CD1c-positive myeloid dendritic cell (primary cell): ENCODE measurements around the gene BAIAP2.
"Not testable (repeated sequence)": the region's sequence is repeated elsewhere in the genome, so short reads cannot be mapped to it uniquely, and the experiment has no call there.

Source experiments
- DNase-seq: peaks from one replicate; pipeline ENCODE4 v3.0.0-alpha.2; 2016; ENCODE audit errors: extremely low spot score

BAIAP2 gene

DNA sequence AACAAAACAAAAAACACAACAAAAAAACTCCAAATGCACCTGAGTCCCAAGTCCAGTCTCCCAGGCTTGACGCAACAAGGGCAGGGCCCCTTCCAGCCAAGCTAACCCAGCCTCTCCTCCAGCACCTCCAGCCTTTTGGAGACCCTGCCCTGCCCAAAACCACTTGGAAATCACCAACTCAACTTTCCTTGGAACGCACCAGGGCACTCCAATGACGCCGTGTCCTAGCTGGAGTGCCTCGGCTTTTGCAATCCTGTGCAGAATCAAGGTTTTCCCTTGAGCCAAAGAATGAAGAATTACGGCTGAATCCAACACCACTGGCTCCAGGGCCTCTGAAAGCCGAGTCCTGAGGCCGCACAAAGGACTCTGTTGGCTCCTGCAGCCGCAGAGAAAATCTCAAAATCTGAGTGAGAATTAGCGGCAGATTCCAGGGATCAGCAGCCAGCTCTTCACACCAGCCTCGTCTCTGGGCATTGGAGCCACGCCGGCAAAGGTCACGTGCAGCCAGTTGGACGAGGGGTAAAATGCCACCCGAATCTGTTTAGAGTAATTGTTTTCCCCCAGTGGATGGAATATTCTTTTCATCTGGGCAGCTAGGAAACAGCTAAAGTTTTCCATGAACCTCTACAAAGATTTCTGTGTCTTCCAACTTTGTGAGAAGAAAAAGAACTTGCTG lies 9.7 kb upstream of the BAIAP2 start:
- DNase-seq: no peak

DNA sequence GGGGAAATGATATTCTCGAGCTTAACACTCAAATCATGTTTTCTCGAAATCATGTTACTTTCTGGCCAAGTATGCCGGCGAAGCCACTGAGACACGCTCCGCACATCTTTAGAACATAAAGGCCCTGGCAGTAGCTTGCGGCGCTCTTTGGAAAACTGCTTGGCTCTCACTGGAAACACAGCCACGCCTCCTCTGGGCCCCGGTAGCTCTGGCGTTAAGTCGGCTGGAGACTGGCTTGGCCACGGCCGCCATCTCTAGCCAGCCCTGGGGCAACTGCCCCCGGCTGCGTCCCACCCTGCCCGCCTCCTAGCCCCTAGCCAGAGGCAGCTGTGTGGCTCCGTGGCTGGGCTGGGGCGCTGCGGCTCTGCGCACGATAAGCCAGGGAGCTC lies 9.2 kb upstream of the BAIAP2 start:
- no peak for DNase-seq

DNA sequence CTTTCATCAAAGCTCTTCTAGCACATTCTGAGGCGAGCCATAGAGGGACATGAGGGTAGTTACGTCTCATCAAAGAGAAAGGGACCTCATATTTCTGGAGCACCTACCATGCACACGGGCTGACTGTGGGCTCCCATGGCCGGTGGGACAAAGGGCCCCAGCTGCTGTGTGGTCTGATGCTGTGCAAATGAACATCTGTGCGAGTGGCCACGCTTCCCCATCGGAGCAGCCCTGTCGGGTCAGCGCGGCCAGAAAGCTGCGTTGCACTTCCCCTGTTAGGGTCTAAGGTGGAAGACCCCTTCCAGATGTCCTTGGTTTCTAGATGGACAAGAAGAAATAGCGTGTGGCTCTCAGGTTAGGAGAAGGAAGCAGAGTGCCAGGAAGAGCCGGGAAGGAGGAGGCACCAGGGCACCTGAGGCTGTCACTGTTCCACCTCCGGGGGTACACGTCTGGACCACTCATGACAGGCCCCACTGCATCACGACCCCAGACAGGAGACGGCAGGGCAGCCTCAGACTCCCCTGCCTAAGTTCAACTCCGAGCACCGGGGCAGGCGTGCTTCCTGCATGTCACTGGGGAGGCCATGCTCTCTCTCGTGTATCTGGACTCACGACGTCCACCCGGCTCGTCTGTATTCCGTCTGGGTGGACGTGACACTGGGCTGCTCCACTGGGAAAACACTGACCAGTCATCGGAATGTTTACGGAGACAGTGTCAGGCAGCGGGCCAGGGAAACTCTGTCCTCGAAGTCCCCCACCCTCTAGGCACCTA lies 8.5 kb upstream of the BAIAP2 start:
- DNase-seq: no peak

DNA sequence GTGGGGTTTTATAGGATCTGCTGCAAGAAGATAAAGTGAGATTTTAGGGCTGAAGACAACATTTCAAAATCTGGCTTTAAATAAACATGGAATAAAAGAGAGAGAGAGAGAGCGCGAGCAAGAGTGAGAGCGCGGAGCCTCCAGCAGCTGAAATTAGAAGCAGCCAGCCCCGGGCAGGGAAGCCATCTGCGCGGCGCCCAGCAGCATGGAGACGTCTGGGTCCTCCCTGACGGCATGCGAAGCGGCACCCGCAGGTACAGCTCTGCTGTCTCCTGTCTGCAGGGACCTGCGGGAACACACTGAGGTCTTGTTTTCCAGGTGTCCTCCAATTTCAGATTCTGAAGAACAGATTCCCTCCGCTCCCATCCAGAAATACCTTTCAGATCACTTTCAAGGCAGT lies 7.9 kb upstream of the BAIAP2 start:
- no peak for DNase-seq

DNA sequence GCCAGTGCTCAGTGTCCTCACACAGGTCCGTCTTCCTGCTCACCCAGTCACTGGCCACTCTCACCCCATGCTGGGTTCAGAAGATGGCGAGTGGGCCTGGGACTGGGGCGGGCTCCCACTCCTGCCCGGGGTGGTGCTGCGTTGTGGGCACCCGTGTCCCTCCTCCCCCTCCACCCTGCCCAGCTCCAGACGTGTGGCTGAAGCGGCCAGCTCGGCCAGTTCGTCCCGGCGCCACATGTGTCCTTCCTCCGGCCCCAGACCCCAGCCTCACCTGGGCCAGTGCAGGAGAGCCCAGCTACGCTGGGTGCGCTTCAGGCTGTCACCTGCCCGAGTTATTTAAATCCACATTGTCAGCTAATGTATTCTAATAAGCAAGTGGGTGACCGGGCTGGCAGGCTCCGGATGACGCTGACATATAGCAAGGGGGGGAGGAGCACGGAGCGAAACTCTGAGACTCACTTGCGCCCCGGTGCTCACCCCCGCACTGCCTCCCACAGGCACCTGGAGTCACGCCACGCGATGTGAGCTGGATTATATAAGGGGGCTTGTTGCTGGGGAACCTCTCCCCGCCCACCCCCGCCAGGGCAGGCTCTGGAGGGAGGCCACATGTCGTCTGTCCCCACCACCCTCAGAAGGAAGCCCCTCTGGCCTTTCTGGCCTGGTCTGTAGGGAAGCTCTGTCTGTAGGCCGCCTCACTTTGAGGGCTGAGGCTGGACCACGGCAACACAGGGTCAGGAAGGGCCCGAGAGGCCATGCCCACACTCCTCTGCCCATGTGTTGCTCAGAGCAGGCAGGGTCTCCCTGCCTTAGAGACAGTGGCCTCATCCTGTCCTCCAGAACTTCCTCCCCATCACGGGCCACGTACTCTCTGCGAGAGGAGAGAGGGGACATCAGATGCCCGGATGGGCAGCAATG lies 7.1 kb upstream of the BAIAP2 start:
- DNase-seq: peak; percentile 55

DNA sequence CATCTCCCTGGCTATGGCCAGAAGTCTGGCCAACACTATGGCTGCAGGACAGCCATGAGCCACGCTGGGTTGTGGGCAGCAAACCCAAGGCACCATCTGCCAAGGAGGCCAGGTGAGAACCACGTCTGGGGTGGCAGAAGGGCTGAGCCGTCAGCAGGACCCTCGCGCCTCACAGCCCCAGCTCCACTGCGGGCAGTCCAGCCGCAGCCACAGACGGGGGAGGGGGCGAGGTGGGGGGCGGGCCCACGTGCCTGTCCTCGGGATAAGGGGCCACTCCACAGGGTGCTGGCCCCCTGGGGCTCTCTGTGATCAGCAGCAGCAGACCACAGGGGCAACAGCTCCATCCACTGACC lies 6.5 kb upstream of the BAIAP2 start:
- no peak for DNase-seq

DNA sequence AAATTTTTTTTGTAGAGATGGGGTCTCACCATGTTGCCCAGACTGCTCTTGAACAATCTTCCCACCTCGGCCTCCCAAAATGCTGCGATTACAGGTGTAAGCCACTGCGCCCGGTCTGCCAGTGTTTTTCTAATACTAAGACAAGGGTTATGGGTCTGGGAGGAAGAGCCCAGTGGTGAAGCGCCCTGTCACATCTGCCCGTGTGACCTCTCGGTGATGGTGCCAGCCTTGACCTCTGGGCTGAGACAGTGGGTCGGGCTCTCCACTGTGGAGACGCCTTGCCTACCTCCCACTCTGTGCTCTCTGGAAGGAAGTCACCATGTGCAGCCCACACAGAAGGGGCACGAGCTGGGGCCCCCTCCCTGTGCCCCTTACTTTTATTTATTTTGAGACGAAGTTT lies 5.1 kb upstream of the BAIAP2 start:
- peak; percentile 23 for DNase-seq

DNA sequence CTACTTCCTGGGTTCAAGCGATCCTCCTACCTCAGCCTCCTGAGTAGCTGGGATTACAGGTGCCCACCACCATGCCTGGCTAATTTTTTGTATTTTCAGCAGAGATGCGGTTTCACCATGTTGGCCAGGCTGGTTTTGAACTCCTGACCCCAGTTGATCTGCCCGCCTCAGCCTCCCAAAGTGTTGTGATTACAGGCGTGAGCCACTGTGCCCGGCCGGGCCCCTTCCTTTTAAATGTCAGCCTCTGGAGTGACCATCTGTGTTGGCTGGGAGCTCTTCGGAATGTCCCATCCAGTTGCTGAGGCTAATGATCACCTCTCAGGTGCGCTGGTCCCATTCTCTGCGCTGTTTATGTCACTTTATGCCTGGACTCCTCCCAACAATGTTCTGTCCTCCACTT lies 4.6 kb upstream of the BAIAP2 start:
- not testable (repeated sequence) for DNase-seq

DNA sequence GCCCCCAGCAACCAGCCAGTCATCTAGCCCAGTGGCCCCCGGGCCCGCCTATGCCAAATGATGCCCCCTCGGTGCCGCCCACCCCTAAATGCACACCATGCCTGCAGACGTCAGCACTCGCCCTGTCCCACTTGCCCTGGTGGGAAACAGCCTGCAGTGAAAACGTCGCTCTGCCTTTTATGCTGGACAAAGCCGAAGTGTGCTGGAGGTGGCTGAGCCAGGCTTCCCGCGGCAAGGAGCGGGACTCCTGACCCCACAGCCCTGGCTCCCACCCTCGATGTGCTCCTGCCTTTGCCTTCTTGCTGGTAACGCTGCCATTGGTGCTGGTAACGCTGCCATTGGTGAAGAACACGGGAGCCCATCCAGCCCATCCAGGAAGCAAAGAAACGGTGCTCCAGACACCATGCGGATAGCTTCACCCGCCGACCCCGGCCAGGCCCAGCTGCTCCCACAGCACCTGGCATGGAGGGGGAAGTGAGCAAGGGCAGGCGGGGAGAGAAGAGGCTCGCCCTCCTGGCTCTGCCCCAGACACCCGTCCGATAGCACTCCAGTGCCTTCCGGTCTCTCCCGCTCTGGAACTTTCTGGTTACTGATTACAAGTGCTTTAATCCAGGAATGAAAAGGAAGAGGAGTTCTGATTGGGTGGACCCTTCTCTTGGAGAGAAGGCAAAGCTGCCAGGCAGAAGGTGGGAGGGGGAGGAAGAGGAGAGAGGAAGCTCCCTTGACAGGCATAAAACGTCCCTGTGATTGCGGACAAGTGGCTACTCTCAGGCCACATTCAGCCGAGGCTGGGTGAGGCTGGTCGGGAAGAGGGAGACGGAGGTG lies 4.0 kb upstream of the BAIAP2 start:
- DNase-seq: peak; percentile 20

DNA sequence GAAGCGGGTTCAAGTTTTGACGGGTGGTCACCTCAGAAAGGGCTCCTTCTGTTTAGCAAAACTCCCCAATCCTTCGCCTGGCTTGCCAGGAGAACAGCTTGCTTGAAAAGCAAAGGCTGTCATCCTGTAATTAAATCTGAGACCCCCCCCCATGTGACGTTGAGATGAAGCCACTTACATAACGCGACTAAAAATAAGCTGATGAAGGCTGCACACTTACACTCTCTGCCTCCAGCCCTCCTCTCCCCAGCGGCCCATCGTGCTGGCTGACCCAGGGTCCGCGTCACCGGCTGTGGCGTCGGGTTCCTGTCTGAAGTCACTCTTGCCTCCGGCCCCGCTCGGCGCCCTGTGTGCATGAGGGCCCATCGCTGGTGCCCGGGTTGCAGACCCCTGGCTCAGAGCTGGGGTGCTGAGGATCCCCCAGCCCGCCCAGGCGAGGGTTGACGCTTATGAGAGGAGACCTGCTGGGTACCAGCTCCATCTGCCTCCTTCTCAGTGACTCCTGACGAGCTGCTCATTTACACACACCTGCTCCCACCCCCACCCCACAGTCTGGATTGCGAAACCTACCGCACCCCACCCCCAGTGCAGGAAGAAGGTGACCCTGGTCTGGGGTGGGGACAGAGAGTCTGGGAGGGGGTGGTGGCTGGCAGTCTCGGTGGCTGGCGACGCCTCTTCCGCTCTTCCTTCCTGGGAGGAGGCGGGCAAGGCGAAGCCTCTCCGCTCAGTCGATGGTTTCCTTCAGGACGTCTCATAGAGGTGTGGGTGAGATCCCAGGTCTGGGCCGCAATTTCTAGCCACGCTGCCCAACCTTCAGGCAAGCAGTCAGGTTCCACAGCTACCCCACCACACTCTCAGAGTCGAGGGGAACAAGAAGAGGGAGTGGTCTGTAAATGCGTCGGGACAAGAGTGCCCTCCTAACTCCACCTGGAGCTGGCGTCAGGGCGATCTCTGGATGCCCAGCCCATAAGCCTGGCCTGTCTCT lies 3.1 kb upstream of the BAIAP2 start:
- DNase-seq: no peak

DNA sequence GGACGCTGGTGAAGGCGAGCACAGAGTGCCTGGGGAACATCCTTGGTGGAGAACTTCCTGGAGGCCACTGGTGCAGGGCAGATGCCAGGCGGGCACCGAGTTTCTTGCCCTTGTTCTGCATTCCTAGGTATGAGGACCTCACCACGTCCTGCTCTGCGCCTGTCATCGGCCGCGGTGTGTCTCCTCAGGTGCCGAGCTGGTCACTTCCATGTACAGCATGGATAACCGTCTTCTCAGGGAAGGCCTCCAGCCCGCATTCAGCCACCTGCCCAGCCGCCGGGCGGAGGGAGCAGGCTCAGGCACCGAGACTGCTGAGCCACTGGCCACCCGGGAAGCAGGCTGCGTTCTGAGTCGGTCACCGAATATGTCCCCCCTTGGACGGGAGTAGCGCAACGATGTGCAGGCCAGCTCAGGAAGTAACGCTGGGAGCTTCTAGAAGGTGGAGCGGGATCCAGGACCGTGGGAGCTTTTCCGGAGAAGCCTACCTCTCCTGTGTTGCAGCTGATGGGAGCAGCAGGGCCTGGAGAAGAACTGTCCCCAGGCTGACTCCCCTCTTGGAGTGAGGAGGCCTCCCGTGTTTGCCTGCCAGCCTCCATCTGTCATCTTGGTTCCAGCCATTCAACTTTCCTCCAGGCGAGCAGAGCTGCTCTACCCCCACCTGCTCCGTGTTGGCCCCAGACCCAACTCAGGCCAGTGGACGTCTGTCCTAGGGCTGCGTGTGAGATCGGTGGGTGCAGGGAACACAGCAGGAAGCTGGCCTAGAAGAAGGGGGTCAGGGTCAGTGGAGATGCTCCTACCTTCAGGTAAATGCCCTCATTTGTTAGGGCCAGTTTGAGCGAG lies 2.1 kb upstream of the BAIAP2 start:
- no peak for DNase-seq

DNA sequence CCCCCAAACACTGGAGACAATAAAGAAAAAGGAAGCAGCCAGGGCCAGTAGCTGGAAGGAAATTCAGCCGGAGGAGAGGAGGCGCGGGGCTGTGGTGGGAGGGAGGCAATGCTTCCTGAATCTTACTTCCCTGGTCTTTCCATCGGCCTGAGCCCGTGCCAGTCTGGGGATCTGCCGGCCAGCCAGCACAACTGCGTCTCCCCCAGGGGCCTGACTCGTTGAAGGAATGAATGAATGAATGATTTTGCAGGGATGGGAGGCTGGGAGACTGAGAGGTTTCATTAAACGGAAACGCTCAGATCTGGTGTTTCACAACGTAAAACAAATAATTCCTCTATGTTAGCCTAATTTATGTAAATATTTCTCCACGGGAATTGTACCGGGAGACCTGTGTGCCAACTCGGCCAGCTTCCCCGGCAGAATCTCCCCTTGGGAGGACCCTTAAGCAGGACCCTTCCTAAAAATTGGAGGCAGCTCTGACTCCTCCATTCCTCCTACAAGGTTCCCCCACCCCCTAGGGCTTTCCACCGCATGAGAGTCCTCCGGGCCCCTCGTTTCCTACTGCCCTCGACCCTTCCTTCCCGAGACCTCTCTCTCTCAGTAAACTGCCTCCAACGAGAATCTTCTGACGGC lies 1.3 kb upstream of the BAIAP2 start:
- peak; percentile 82 for DNase-seq

DNA sequence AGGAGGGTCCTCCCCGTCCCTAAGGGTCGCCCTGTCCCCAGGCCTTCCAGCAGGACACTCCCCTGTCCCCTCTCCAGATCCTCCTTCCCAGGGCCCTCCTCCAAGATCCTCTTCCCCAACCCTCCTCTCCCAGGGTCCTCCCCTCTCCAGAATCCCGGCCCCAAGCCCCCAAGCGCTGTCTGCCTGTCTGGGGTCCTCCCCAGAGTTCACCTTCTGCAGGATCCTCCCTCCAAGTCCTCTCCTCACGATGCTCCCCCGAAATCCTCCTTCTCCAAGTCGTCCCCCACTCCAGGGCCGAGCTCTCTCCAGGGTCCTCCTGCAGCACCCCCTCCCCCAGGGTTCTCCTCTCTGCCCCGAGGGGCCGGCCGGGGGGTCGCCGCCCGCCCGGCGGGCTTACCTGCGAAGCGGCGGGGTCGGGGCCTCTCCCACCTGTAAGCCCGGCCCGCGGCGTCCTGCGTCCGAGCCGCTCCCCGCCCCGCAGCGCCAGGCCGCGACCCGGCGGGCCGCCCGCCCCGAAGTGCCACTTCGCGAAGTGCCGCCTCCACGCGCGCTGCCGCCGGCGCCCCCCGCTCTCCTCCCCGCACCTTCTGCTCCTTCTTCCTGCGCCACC lies 678 bp upstream of the BAIAP2 start:
- DNase-seq: peak; percentile 13

DNA sequence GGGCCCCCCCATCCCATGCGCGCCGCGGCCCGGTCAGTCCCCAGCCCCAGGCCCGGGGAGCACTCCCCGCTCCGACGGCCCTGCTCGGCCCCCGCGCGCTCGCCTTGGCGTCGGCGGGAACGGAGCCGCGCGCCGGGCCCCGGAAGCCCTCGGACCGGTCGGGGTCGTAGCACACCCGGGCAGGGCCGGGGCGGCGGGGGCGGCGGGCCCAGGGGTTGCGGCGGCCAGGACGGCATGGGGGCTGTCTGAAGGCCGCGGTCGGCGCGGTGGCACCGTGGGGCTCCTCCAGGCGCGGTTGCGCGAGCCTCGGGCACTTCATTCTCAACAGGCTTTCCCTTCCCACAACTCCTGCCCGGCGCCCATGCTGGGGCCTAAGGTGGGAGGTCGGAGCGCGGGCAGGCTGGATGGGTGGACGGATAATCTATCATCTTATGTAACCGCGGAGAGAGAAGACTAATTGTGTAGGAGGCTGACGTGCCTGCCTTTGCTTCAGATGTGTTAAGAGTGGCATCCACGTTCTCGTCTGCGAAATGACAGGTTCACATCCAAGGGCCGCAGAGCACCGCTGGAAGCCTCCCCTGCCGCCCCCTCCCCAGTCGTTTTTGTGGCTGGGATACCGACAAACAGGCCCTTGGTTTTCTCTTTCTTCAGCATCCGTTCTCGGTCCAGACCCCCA lies 708 bp downstream of the BAIAP2 start:
- DNase-seq: peak; percentile 46

DNA sequence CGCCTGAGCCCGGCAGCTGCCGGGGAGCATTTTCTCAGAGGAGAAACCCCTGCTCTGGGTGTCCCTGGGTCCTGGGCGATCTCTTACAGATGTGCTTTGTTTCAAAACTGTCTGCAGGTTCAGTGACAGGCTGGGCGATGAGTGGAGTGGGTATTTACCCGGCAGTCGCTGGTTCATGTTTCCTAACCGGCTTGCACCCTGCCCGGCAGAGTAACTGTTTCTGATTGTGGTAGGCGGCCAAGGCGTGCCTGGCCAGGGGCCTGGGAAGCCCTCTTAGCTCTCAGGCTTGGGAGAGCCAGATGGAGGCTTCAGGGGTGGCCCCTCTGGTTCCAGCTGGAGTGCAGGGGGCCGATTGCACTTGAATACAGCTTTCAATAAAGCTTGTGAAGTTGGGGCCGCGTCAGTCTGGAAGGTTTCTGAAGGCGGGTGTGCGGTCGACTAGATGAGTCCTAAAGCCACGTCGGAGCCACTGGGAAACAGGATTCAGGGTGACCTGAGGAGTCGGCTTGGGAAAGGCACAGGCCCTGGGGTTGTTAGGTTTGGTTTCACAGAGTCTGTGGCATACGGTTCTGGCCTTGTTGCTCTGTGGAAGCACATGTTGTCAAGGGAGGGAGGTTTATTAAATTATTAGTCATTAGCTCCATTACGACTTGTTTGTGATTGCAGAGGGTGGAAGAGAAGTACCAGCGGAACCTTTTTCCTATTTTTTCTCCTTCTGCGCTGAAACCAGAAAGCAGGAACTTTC lies 1.4 kb downstream of the BAIAP2 start:
- peak; percentile 46 for DNase-seq

DNA sequence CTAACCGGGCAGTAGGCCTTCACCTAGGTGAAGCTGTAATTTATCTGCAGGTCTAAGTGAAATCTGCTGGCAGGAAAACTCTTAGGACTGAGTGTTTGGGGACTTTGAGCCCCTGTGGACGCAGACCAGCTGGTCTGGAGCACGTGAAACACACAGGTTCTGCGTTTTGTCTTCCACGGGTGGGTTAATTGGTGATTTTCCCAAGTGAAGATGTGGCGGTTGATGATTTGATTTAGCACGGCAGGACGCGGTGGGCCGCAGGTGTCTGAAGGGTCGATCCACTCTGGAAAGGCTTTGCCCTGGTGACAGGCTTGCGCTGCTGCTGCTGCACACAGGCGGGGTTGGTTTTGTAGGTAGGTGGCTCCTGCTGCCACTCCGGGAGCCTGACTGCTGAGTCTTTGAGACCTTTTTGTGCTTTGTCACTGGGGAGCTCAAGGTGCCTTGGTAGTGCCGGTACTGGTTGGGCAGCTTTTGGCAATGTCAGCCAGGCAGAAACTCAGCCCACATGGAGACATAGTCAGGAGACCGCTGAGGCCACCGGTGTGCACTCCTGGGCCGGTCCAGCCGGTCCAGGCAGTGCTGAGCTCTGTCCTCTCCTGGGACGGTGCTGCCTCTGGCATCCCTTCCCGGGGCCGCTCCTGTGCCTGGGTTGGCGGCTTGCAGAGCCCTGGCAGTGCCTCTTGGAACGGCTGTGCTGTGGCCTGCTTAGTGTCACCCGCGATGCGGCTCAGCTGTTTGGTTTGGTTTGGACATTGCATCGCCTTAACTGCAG lies 2.3 kb downstream of the BAIAP2 start:
- no peak for DNase-seq
